Measurements from ENCODE around the gene PSD2.

PSD2 gene

GRCh38 chr5:139882316-139882715 lies 86.7 kb downstream of the PSD2 start:
- DNase-seq, result no peak

- DNase-seq, result no peak
Measured at GRCh38 chr5:139882961-139883539, 87.4 kb downstream of the PSD2 start.

- no peak for DNase-seq
Measured at GRCh38 chr5:139884144-139884543, 88.5 kb downstream of the PSD2 start.

GRCh38 chr5:139884734-139885133 lies 89.1 kb downstream of the PSD2 start:
- DNase-seq, result no peak

GRCh38 chr5:139885172-139885856 lies 89.7 kb downstream of the PSD2 start:
- DNase-seq, result no peak

GRCh38 chr5:139885857-139886208 lies 90.2 kb downstream of the PSD2 start:
- DNase-seq, result no peak

- no peak for DNase-seq
Measured at GRCh38 chr5:139886213-139886612, 90.6 kb downstream of the PSD2 start.

GRCh38 chr5:139888370-139888769 lies 92.8 kb downstream of the PSD2 start:
- DNase-seq, result no peak

GRCh38 chr5:139889410-139889809 lies 93.8 kb downstream of the PSD2 start:
- no peak for DNase-seq

- DNase-seq, result no peak
Measured at GRCh38 chr5:139893873-139894272, 98.3 kb downstream of the PSD2 start.

Data from activated CD8-positive, alpha-beta memory T cell treated with anti-CD3 and anti-CD28 coated beads, Interleukin-2, amount 50 U/mL, for 48 hours (primary cell).